Measurements from ENCODE around the gene TMPRSS12.
"Not testable (repeated sequence)": the region's sequence is repeated elsewhere in the genome, so short reads cannot be mapped to it uniquely, and the experiment has no call there.

Gene TMPRSS12

DNA sequence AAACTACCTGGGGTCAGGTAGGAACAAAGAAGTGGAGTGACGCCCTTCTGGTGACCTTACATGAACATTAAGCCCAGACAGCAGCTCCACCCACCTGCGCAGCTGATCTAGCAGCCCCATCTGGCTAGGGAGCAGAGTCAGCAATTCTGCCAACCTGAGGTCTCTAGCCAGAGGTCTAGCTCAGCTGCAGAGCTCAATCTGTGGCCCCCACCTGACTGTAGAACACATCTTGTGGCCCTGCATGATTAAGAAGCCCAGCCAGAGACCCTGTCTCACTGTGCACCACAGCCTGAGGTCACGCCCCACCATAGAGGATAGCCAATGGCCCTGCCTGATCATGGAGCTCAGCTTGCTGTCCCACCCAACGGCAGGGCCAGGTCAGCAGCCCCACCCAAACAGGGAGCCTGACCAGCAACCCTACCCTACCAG, 59.0 kb downstream of the TMPRSS12 start:
- DNase-seq (ENCODE audit: low spot score), result no peak
- in situ Hi-C loops (cut with MboI; ENCODE audit: low sequenced_read_pairs, unreplicated experiment), result no loop called here
- TF ChIP-seq CTCF (IDR thresholded peaks at IDR 0.05; ENCODE audit: borderline replicate concordance, control extremely low read depth, extremely low read depth, insufficient read depth, missing control alignments), result no peak

DNA sequence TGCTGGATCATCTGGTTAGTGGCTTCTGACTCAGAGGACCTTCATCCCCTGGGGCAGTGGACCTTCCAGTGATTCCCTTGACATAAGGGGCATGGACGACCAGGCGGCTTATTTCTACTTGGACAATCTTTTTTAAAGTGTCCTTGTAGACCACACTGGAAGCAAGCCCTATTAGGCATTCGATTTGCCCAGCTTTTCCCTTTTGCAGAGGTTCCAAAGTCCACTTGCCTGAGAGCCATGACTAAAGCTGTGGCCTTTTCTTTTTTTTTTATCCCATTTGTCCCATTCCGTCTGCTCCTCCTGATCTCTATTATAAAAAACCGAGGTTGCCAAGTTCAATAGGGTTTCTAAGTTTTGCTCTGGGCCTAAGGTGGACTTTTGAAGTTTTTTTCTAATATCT, 65.8 kb downstream of the TMPRSS12 start:
- in situ Hi-C loops (cut with MboI; ENCODE audit: low sequenced_read_pairs, unreplicated experiment); DNase-seq (ENCODE audit: low spot score): not testable (repeated sequence)

- DNase-seq (ENCODE audit: low spot score); in situ Hi-C loops (cut with MboI; ENCODE audit: low sequenced_read_pairs, unreplicated experiment): not testable (repeated sequence)
Measured at GRCh38 chr12:50912361-50912760, 69.6 kb downstream of the TMPRSS12 start.

DNA sequence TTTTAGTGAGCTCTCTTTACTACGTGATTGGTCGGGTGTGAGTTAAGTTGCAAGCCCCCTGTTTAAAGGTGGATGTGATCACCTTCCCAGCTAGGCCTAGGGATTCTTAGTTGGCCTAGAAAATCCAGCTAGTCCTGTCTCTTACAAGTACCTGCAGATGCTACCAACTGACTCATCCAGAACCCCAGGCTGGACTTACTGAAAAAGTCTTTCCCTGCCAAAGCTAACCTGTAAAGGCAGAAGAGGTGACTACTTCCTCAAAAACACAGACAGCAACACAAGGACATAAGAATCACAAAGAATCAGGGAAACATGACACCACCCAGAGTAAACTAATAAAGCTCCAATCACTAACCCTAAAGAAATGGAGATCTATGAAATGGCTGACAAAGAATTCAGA, 70.5 kb downstream of the TMPRSS12 start:
- in situ Hi-C loops (cut with MboI; ENCODE audit: low sequenced_read_pairs, unreplicated experiment), result no loop called here
- TF ChIP-seq CTCF (IDR thresholded peaks at IDR 0.05; ENCODE audit: borderline replicate concordance, control extremely low read depth, extremely low read depth, insufficient read depth, missing control alignments), result no peak
- no peak for DNase-seq (ENCODE audit: low spot score)

- DNase-seq (ENCODE audit: low spot score), result no peak
- in situ Hi-C loops (cut with MboI; ENCODE audit: low sequenced_read_pairs, unreplicated experiment), result no loop called here
- no peak for TF ChIP-seq CTCF (IDR thresholded peaks at IDR 0.05; ENCODE audit: borderline replicate concordance, control extremely low read depth, extremely low read depth, insufficient read depth, missing control alignments)
Measured at GRCh38 chr12:50914872-50915484, 72.3 kb downstream of the TMPRSS12 start.

GRCh38 chr12:50916292-50916691, 73.6 kb downstream of the TMPRSS12 start:
- no peak for DNase-seq (ENCODE audit: low spot score)
- TF ChIP-seq CTCF (IDR thresholded peaks at IDR 0.05; ENCODE audit: borderline replicate concordance, control extremely low read depth, extremely low read depth, insufficient read depth, missing control alignments), result no peak

DNA sequence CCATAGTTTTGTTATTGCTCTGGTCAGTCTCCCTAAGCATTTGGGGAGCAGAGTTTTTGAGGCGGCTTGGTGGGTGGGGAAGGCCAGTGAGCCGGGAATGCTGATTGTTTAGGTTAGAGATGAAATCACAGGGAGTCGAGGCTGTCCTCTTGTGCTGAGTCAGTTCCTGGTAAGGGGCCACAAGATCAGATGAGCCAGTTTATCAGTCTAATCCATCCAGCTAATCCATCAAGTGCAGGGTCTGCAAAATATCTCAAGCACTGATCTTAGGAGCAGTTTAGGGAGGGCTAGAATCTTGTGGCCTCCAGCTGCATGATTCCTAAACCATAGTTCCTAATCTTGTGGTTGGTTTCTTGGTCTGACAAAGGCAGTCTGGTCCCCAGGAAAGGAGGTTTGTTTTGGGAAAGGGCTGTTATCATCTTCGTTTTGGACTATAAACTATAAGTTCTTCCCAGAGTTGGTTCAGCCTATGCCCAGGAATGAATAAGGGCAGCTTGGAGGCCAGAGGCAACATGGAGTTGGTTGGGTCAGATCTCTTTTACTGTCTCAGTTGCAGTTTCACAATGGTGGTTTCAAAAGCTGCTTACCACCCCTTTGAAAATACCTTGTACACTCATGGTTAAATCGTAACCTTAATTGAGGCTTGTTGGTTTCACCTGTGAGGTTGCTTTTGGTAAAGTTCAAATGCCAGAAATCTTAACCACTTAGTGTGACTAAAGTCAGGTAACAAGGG, 76.0 kb downstream of the TMPRSS12 start:
- in situ Hi-C loops (cut with MboI; ENCODE audit: low sequenced_read_pairs, unreplicated experiment), result no loop called here
- no peak for DNase-seq (ENCODE audit: low spot score)
- TF ChIP-seq CTCF (IDR thresholded peaks at IDR 0.05; ENCODE audit: borderline replicate concordance, control extremely low read depth, extremely low read depth, insufficient read depth, missing control alignments), result no peak

More at GRCh38 chr12:50916292-50916691, 73.6 kb downstream of the TMPRSS12 start:
- in situ Hi-C loops (cut with MboI; ENCODE audit: low sequenced_read_pairs, unreplicated experiment), result no loop called here
